Pancreas (tissue), 10 donors: ENCODE data around the gene RTTN. TPM values are rescaled to one million over a fixed set of nuclear protein-coding genes. Genes with fewer than 3 reads are reported as not detected.
A peak's percentile ranks its signal among the peaks of the same experiment; 100 is the strongest.

Source experiments
- ATAC-seq, 4 donors: fragments of 200-7000 bp; cut with Tn5 transposase; one replicate each; pipeline versions ENCODE4 v1.8.0 to v1.9.1; 2020; ENCODE audit warnings: mild to moderate bottlenecking in 4 of 4, moderate library complexity in 4 of 4
- DNase-seq, 6 donors: peaks; one replicate each; pipeline ENCODE4 v3.0.0-alpha.2; 2020
- FAIRE-seq: peaks from 2 replicates; lab custom pipeline; 2012; peaks lifted over from hg19 to GRCh38; lab: Jason Lieb, UNC
- H3K27ac ChIP-seq, 4 donors: fragments of 200-600 bp; sonication (generic); 1 replicate in 3 of 4; 2 replicates in 1 of 4; pipeline versions ENCODE4 v1.5.0 to v1.8.0; 2020
- H3K27me3 ChIP-seq, 4 donors: fragments of 200-600 bp; one replicate each; pipeline ENCODE4 v1.8.0; 2021
- H3K36me3 ChIP-seq, 3 donors: fragments of 200-600 bp; sonication (generic) in 1 of 3; one replicate each; pipeline versions ENCODE4 v1.5.0 to v1.8.0; 2020 to 2021
- H3K4me1 ChIP-seq, 3 donors: fragments of 200-600 bp; one replicate each; pipeline ENCODE4 v1.8.0; 2021
- H3K4me3 ChIP-seq, 4 donors: fragments of 200-600 bp; sonication (generic) in 2 of 4; one replicate each; pipeline versions ENCODE4 v1.5.0 to v1.8.0; 2020 to 2021
- H3K9me3 ChIP-seq, 4 donors: fragments of 200-600 bp; one replicate each; pipeline ENCODE4 v1.8.0; 2021
- WGBS, 2 donors: extraction: QIAGEN DNeasy Blood & Tissue Kit; methylation state at CpG; one replicate each; pipeline ENCODE4 v1.1.7; 2013; 5-methylcytosine and 5-hydroxymethylcytosine counted together
- intact Hi-C, 3 donors: fragments of 100-400 bp; cut with DNase I; formaldehyde crosslinking; loops; one replicate each; pipeline versions ENCODE4 v1.11.1 to v1.14.2; 2022
- polyA plus RNA-seq, 2 donors: library from polyadenylated mRNA; stranded (reverse); fragments of 200-250 nt; gene quantifications; one replicate each; pipeline ENCODE4 v1.2.3, GENCODE V29; 2013
- total RNA-seq, 6 donors: library from RNA; stranded (reverse); fragmentation: NEBNext Ultra II Directional in 4 of 6; extraction: Animal tissue kit (Norgen Biotek cat#: 25700) in 4 of 6; gene quantifications; one replicate each; pipeline versions ENCODE4 v1.2.1 to v1.2.4, GENCODE V29; 2021 to 2023
- TF ChIP-seq, protein P1 (sequence below), 4 donors: fragments of 200-600 bp; sonication (generic) in 3 of 4; IDR thresholded peaks; one replicate each; pipeline versions ENCODE4 v1.5.0 to v1.8.0; 2021; ENCODE audit warnings: antibody characterized with exemption in 4 of 4
- donor health status: healthy with polysubstance abuse.
- donor health status: DM: no; HTN: no; CAD: no; lungs with moderate emphysema.
- donor health status: DM: no; HTN: no; CAD: no.
- donor health status: control.
- donor health status: control.
- donor health status: Bipolar disorder and iron deficiency.
- donor health status: DM: yes; HTN: yes; CAD: no.
- donor health status: DM: no; HTN: no; CAD: no.
- donor health status: DM: no; HTN: no; CAD: no.
- donor health status: DM: yes; HTN: yes; CAD: no.

RTTN gene
- total and polyA plus RNA-seq, 8 donors, result 2.5 to 7.2 (median 4.5) TPM

DNA sequence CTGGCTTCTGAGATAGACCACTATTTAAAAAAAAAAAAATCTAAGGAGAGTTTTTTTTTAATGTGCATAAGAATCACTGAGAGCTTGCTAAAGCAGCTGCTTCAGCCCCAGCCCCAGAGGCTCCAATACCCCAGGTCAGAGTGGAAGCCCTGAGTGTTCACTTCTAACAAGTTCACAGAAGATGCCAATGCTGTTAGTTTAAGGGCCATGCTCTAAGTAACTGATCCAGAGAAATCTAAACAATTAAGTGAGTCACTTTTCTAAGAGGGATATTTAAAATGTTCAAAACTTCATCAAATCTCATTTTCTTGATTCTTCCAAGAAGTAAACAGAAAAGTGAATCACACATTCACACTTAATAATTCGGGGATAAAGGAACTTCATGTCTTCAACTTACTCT is 131.4 kb downstream of the RTTN start:
- H3K27ac ChIP-seq, result no peak overlapping the region
- intact Hi-C loops, result no loop called here
- no peaks in the 10 kb centered on the region for H3K9me3 ChIP-seq
- no peaks in the 10 kb centered on the region for H3K4me1 ChIP-seq
- H3K4me3 ChIP-seq, result no peak overlapping the region
- DNase-seq, result no peak
- no peaks in the 10 kb centered on the region for H3K36me3 ChIP-seq
- ATAC-seq, result no peak
- TF ChIP-seq, protein P1, sequence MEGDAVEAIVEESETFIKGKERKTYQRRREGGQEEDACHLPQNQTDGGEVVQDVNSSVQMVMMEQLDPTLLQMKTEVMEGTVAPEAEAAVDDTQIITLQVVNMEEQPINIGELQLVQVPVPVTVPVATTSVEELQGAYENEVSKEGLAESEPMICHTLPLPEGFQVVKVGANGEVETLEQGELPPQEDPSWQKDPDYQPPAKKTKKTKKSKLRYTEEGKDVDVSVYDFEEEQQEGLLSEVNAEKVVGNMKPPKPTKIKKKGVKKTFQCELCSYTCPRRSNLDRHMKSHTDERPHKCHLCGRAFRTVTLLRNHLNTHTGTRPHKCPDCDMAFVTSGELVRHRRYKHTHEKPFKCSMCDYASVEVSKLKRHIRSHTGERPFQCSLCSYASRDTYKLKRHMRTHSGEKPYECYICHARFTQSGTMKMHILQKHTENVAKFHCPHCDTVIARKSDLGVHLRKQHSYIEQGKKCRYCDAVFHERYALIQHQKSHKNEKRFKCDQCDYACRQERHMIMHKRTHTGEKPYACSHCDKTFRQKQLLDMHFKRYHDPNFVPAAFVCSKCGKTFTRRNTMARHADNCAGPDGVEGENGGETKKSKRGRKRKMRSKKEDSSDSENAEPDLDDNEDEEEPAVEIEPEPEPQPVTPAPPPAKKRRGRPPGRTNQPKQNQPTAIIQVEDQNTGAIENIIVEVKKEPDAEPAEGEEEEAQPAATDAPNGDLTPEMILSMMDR (IDR thresholded peaks at IDR 0.05), result no peak
- no peak for FAIRE-seq
- no peaks in the 10 kb centered on the region for H3K27me3 ChIP-seq
- 87 to 91% methylated on average over 1 of the region's 1 CpG for WGBS, 2 donors

DNA sequence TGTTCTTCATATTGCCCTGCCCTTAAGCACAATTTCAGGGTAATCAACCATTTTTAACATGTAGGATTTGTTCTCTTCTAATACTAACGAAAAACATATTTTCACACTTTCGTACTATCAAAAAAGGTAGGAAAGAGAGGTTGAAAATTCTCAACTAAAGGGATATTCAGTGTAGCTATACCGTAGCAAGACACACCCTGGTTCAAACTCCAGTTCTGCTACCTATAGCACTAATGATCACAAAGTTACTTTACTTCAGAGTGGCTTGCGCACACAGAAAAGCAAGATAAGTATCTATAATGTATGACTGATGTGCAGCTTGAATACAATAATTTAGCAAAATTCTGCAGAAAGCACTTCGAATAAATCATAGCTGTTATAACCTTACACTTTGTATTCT is 132.1 kb downstream of the RTTN start:
- DNase-seq (no peak), FAIRE-seq (no peak), ATAC-seq (no peak)
- H3K36me3 ChIP-seq, result no peaks in the 10 kb centered on the region
- WGBS, 2 donors, result 92 to 95% methylated on average over 5 of the region's 5 CpGs
- H3K4me3 ChIP-seq, result no peak overlapping the region
- H3K27me3 ChIP-seq, result no peaks in the 10 kb centered on the region
- TF ChIP-seq, protein P1 (IDR thresholded peaks at IDR 0.05), result no peak
- H3K27ac ChIP-seq, result no peak overlapping the region
- intact Hi-C loops, result no loop called here
- no peaks in the 10 kb centered on the region for H3K9me3 ChIP-seq
- H3K4me1 ChIP-seq, result no peaks in the 10 kb centered on the region

DNA sequence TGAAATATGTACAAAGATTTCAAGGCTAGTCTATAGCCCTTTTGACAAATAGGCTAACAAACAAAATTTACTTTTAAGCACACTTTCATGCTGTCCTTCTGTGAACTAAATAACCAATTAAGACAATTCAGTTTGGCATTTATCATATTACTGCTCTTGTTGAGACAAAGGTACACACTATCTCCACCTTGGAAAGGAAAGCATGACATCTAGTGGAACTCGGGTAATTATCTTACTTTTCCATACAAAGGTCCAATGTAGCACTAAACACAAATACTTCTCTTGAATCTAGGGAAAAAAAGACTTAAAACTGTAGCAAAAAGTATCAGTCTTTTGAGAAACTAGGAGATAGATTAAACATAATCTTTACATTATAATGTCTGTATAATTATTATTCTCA is 132.8 kb downstream of the RTTN start:
- DNase-seq, result no peak
- TF ChIP-seq, protein P1 (IDR thresholded peaks at IDR 0.05), result no peak
- FAIRE-seq, result peak; percentile 54
- WGBS, 2 donors, result 19 to 21% methylated on average over 1 of the region's 1 CpG
- Histone ChIP-seq H3K27ac (no peak overlapping the region), H3K36me3 (no peaks in the 10 kb centered on the region), H3K27me3 (no peaks in the 10 kb centered on the region), H3K4me3 (no peak overlapping the region), H3K9me3 (no peaks in the 10 kb centered on the region), H3K4me1 (no peaks in the 10 kb centered on the region)
- intact Hi-C loops, result no loop called here
- ATAC-seq, result peak in 2 of 4 donors; percentile 40 to 59

DNA sequence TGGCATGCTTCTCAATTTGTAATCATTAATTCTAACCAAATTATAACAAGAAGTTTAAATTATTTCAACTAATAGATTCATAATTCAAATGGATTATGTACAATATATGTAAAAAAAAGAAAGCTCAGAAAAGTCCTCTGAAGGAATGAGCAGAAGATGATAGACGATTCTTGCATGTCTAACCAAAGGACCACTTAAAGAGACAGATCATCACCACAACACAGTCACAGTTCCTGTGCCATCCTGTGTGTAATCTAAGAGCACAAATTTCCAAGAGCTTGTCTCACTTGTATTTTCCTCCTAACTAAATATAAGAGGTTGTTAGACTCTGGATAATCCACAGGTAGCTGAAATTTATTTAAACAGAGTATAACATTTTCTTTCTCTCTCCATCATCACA is 135.5 kb downstream of the RTTN start:
- H3K36me3 ChIP-seq, result no peaks in the 10 kb centered on the region
- H3K9me3 ChIP-seq, result no peaks in the 10 kb centered on the region
- no peaks in the 10 kb centered on the region for H3K4me1 ChIP-seq
- H3K4me3 ChIP-seq, result no peak overlapping the region
- DNase-seq, result no peak
- H3K27ac ChIP-seq, result no peak overlapping the region
- 67 to 76% methylated on average over 1 of the region's 1 CpG for WGBS, 2 donors
- no peaks in the 10 kb centered on the region for H3K27me3 ChIP-seq
- ATAC-seq, result no peak
- TF ChIP-seq, protein P1 (IDR thresholded peaks at IDR 0.05), result no peak
- intact Hi-C loops, result no loop called here
- FAIRE-seq, result no peak

DNA sequence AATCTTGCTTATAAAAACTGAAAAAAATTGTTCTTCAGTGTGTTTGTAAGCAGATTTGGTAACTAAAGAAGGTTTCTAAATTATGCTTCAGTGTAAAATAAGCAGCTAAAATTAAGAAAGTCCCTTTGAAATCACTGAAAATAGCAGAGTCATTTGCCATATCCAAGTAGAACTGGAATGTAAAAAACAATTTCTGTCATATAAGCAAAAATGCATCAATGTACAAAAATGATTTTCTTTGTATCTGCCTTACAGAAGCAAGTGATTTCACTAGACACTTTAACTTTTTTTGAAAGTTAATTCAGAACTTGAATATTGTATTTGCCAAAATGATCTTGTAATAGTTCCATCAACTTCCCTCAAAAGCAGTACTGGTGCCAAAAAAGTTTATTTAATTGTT is 136.1 kb downstream of the RTTN start:
- H3K4me1 ChIP-seq, result no peaks in the 10 kb centered on the region
- H3K27me3 ChIP-seq, result no peaks in the 10 kb centered on the region
- ATAC-seq (no peak), DNase-seq (no peak), FAIRE-seq (no peak)
- no peak overlapping the region for H3K4me3 ChIP-seq
- intact Hi-C loops, result no loop called here
- TF ChIP-seq, protein P1 (IDR thresholded peaks at IDR 0.05), result no peak
- no peak overlapping the region for H3K27ac ChIP-seq
- H3K36me3 ChIP-seq, result no peaks in the 10 kb centered on the region
- no peaks in the 10 kb centered on the region for H3K9me3 ChIP-seq
